ENCODE results near the gene MT1H.
A peak's percentile ranks its signal among the peaks of the same experiment; 100 is the strongest.
"Not testable (repeated sequence)": the region's sequence is repeated elsewhere in the genome, so short reads cannot be mapped to it uniquely, and the experiment has no call there.

The MT1H gene

GRCh38 chr16:56649820-56650219 lies 19.8 kb upstream of the MT1H start:
- Histone ChIP-seq H3K4me3 (ENCODE audit: low read length in 2 of 2) (no peak overlapping the region), H3K4me1 (ENCODE audit: control insufficient read depth, insufficient read depth, low read length) (no peaks in the 10 kb centered on the region), H3K27me3 (ENCODE audit: control insufficient read depth in 1 of 2, insufficient read depth in 2 of 2, low read length in 2 of 2) (peaks cover 20 to 34% of the 10 kb centered on the region in 2 donors)

GRCh38 chr16:56651586-56651985 lies 18.0 kb upstream of the MT1H start, which contains the start of gene MT1B:
MT1B (plus strand) TSS chr16:56651886; CDS start chr16:56651954, 68 bp downstream.
- Histone ChIP-seq H3K9ac (ENCODE audit: low read length in 2 of 2) (no peak within 1 kb of the TSS), H3K27ac (ENCODE audit: low read length) (no peak within 1 kb of the TSS), H3K27me3 (ENCODE audit: control insufficient read depth in 1 of 2, insufficient read depth in 2 of 2, low read length in 2 of 2) (peaks cover 20 to 28% of the 10 kb centered on the region in 2 donors), H3K4me3 (ENCODE audit: low read length in 2 of 2) (no peak within 1 kb of the TSS), H3K4me1 (ENCODE audit: control insufficient read depth, insufficient read depth, low read length) (no peaks in the 10 kb centered on the region), H3K36me3 (ENCODE audit: control insufficient read depth in 2 of 2, insufficient read depth in 2 of 2, low read length in 2 of 2) (no peaks in the 10 kb centered on the region), H3K9me3 (ENCODE audit: control insufficient read depth in 2 of 2, low read length in 2 of 2) (no peaks in the 10 kb centered on the region)

More at GRCh38 chr16:56649820-56650219, 19.8 kb upstream of the MT1H start:
- H3K27ac ChIP-seq (ENCODE audit: low read length) = no peak overlapping the region
- H3K9me3 ChIP-seq (ENCODE audit: control insufficient read depth in 2 of 2, low read length in 2 of 2) = no peaks in the 10 kb centered on the region
- no peak overlapping the region for H3K9ac ChIP-seq (ENCODE audit: low read length in 2 of 2)
- no peaks in the 10 kb centered on the region for H3K36me3 ChIP-seq (ENCODE audit: control insufficient read depth in 2 of 2, insufficient read depth in 2 of 2, low read length in 2 of 2)

GRCh38 chr16:56652600-56652999 lies 17.0 kb upstream of the MT1H start:
- H3K9me3 ChIP-seq (ENCODE audit: control insufficient read depth in 2 of 2, low read length in 2 of 2) = no peaks in the 10 kb centered on the region

GRCh38 chr16:56653218-56653617 lies 16.4 kb upstream of the MT1H start:
- H3K4me1 ChIP-seq (ENCODE audit: control insufficient read depth, insufficient read depth, low read length) = peaks cover 6% of the 10 kb centered on the region
- H3K9ac ChIP-seq (ENCODE audit: low read length in 2 of 2) = no peak overlapping the region
- no peak overlapping the region for H3K27ac ChIP-seq (ENCODE audit: low read length)
- no peaks in the 10 kb centered on the region for H3K9me3 ChIP-seq (ENCODE audit: control insufficient read depth in 2 of 2, low read length in 2 of 2)
- H3K4me3 ChIP-seq (ENCODE audit: low read length in 2 of 2) = no peak overlapping the region
- no peaks in the 10 kb centered on the region for H3K36me3 ChIP-seq (ENCODE audit: control insufficient read depth in 2 of 2, insufficient read depth in 2 of 2, low read length in 2 of 2)
- H3K27me3 ChIP-seq (ENCODE audit: control insufficient read depth in 1 of 2, insufficient read depth in 2 of 2, low read length in 2 of 2) = peaks cover 16 to 25% of the 10 kb centered on the region in 2 donors

More at GRCh38 chr16:56652600-56652999, 17.0 kb upstream of the MT1H start:
- H3K27me3 ChIP-seq (ENCODE audit: control insufficient read depth in 1 of 2, insufficient read depth in 2 of 2, low read length in 2 of 2) = peaks cover 19 to 25% of the 10 kb centered on the region in 2 donors
- no peak overlapping the region for H3K27ac ChIP-seq (ENCODE audit: low read length)
- no peaks in the 10 kb centered on the region for H3K4me1 ChIP-seq (ENCODE audit: control insufficient read depth, insufficient read depth, low read length)
- H3K9ac ChIP-seq (ENCODE audit: low read length in 2 of 2) = no peak overlapping the region
- no peak overlapping the region for H3K4me3 ChIP-seq (ENCODE audit: low read length in 2 of 2)
- H3K36me3 ChIP-seq (ENCODE audit: control insufficient read depth in 2 of 2, insufficient read depth in 2 of 2, low read length in 2 of 2) = no peaks in the 10 kb centered on the region

GRCh38 chr16:56657555-56658326 lies 11.9 kb upstream of the MT1H start, which contains the start of gene MT1F:
MT1F (plus strand) TSS chr16:56657959; CDS start chr16:56658059, 100 bp downstream.
- H3K4me1 ChIP-seq (ENCODE audit: control insufficient read depth, insufficient read depth, low read length) = peaks cover 11% of the 10 kb centered on the region
- peaks cover 34 to 44% of the 10 kb centered on the region in 2 donors for H3K27me3 ChIP-seq (ENCODE audit: control insufficient read depth in 1 of 2, insufficient read depth in 2 of 2, low read length in 2 of 2)
- no peak within 1 kb of the TSS for H3K9ac ChIP-seq (ENCODE audit: low read length in 2 of 2)
- no peaks in the 10 kb centered on the region for H3K9me3 ChIP-seq (ENCODE audit: control insufficient read depth in 2 of 2, low read length in 2 of 2)
- H3K36me3 ChIP-seq (ENCODE audit: control insufficient read depth in 2 of 2, insufficient read depth in 2 of 2, low read length in 2 of 2) = no peaks in the 10 kb centered on the region
- H3K4me3 ChIP-seq (ENCODE audit: low read length in 2 of 2) = peak within 1 kb of the TSS; percentile 43 to 68
- H3K27ac ChIP-seq (ENCODE audit: low read length) = no peak within 1 kb of the TSS

- no peak overlapping the region for H3K27ac ChIP-seq (ENCODE audit: low read length)
- H3K4me3 ChIP-seq (ENCODE audit: low read length in 2 of 2) = peak overlapping the region; percentile 43 to 68
- peaks cover 40 to 51% of the 10 kb centered on the region in 2 donors for H3K27me3 ChIP-seq (ENCODE audit: control insufficient read depth in 1 of 2, insufficient read depth in 2 of 2, low read length in 2 of 2)
- no peaks in the 10 kb centered on the region for H3K9me3 ChIP-seq (ENCODE audit: control insufficient read depth in 2 of 2, low read length in 2 of 2)
- no peak overlapping the region for H3K9ac ChIP-seq (ENCODE audit: low read length in 2 of 2)
- H3K36me3 ChIP-seq (ENCODE audit: control insufficient read depth in 2 of 2, insufficient read depth in 2 of 2, low read length in 2 of 2) = no peaks in the 10 kb centered on the region
- H3K4me1 ChIP-seq (ENCODE audit: control insufficient read depth, insufficient read depth, low read length) = peaks cover 11% of the 10 kb centered on the region
Observed at GRCh38 chr16:56658327-56658875, 11.2 kb upstream of the MT1H start.

- Histone ChIP-seq H3K27me3 (ENCODE audit: control insufficient read depth in 1 of 2, insufficient read depth in 2 of 2, low read length in 2 of 2) (peaks cover 56 to 59% of the 10 kb centered on the region in 2 donors), H3K9ac (ENCODE audit: low read length in 2 of 2) (no peak overlapping the region), H3K9me3 (ENCODE audit: control insufficient read depth in 2 of 2, low read length in 2 of 2) (no peaks in the 10 kb centered on the region), H3K36me3 (ENCODE audit: control insufficient read depth in 2 of 2, insufficient read depth in 2 of 2, low read length in 2 of 2) (no peaks in the 10 kb centered on the region), H3K27ac (ENCODE audit: low read length) (no peak overlapping the region), H3K4me1 (ENCODE audit: control insufficient read depth, insufficient read depth, low read length) (peaks cover 11% of the 10 kb centered on the region), H3K4me3 (ENCODE audit: low read length in 2 of 2) (peak overlapping the region in 1 of 2 donors; percentile 22)
Observed at GRCh38 chr16:56662357-56663354, 7.0 kb upstream of the MT1H start.

- peaks cover 56 to 62% of the 10 kb centered on the region in 2 donors for H3K27me3 ChIP-seq (ENCODE audit: control insufficient read depth in 1 of 2, insufficient read depth in 2 of 2, low read length in 2 of 2)
- H3K9me3 ChIP-seq (ENCODE audit: control insufficient read depth in 2 of 2, low read length in 2 of 2) = no peaks in the 10 kb centered on the region
- peaks cover 11% of the 10 kb centered on the region for H3K4me1 ChIP-seq (ENCODE audit: control insufficient read depth, insufficient read depth, low read length)
- H3K9ac ChIP-seq (ENCODE audit: low read length in 2 of 2) = no peak overlapping the region
- no peak overlapping the region for H3K27ac ChIP-seq (ENCODE audit: low read length)
- no peak overlapping the region for H3K4me3 ChIP-seq (ENCODE audit: low read length in 2 of 2)
- H3K36me3 ChIP-seq (ENCODE audit: control insufficient read depth in 2 of 2, insufficient read depth in 2 of 2, low read length in 2 of 2) = no peaks in the 10 kb centered on the region
Observed at GRCh38 chr16:56664506-56664905, 5.1 kb upstream of the MT1H start.

GRCh38 chr16:56665286-56666261 lies 4.0 kb upstream of the MT1H start:
- Histone ChIP-seq H3K27me3 (ENCODE audit: control insufficient read depth in 1 of 2, insufficient read depth in 2 of 2, low read length in 2 of 2) (peaks cover 56 to 63% of the 10 kb centered on the region in 2 donors), H3K4me1 (ENCODE audit: control insufficient read depth, insufficient read depth, low read length) (peaks cover 14% of the 10 kb centered on the region)
- H3K27ac ChIP-seq (ENCODE audit: low read length); H3K9me3 ChIP-seq (ENCODE audit: control insufficient read depth in 2 of 2, low read length in 2 of 2); H3K4me3 ChIP-seq (ENCODE audit: low read length in 2 of 2); H3K36me3 ChIP-seq (ENCODE audit: control insufficient read depth in 2 of 2, insufficient read depth in 2 of 2, low read length in 2 of 2); H3K9ac ChIP-seq (ENCODE audit: low read length in 2 of 2): not testable (repeated sequence)

Data from stomach smooth muscle (tissue), 2 donors.